Nephron (organoid): Measurements from ENCODE around the gene MBD6.
"Not testable (repeated sequence)": the region's sequence is repeated elsewhere in the genome, so short reads cannot be mapped to it uniquely, and the experiment has no call there.

Experiments used
- H3K27ac Mint-ChIP-seq, 3 experiments: 2 replicates each; pipeline ENCODE4 v1.8.0; 2020; ENCODE audit warnings: mixed read lengths in 3 of 3, mild to moderate bottlenecking in 2 of 3, moderate library complexity in 1 of 3
- H3K27me3 Mint-ChIP-seq: 2 replicates; pipeline ENCODE4 v1.8.0; 2021; ENCODE audit warnings: low read depth, mild to moderate bottlenecking, moderate library complexity, mixed read lengths
- H3K36me3 Mint-ChIP-seq: 2 replicates; pipeline ENCODE4 v1.8.0; 2020; ENCODE audit warnings: low read depth, mixed read lengths
- H3K4me1 Mint-ChIP-seq: 2 replicates; pipeline ENCODE4 v1.8.0; 2020; ENCODE audit warnings: mixed read lengths
- H3K4me3 Mint-ChIP-seq, 3 experiments: 2 replicates each; pipeline ENCODE4 v1.8.0; 2020; ENCODE audit warnings: mild to moderate bottlenecking in 3 of 3, mixed read lengths in 3 of 3, moderate library complexity in 2 of 3
- H3K9me3 Mint-ChIP-seq: 2 replicates; pipeline ENCODE4 v1.8.0; 2020; ENCODE audit warnings: mixed read lengths
- TF ChIP-seq, protein P1 (sequence below), 3 experiments: fragments of 200-600 bp; sonication (generic); IDR thresholded peaks; one replicate each; pipeline ENCODE4 v1.5.0; 2021; ENCODE audit warnings: antibody characterized with exemption in 3 of 3; ENCODE audit not compliant: unreplicated experiment in 3 of 3

Gene MBD6

DNA sequence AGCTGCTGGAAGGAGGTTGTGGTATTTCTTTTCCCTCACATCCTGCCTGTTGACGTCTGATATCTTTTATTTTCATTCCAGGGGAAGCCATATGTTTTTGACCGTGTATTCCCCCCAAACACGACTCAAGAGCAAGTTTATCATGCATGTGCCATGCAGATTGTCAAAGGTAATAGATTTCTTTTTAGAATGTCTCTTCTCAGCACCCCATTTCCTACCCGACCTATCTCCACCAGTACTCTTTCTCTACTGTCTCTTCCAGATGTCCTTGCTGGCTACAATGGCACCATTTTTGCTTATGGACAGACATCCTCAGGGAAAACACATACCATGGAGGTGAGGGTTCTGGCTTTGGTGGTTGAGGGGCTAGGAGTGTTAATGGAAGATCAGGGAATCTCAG, 40.7 kb downstream of the MBD6 start:
- Mint-ChIP-seq H3K27me3 (peaks cover 30% of the 10 kb centered on the region), H3K27ac (no peak overlapping the region), H3K36me3 (no peaks in the 10 kb centered on the region), H3K9me3 (no peaks in the 10 kb centered on the region), H3K4me1 (no peaks in the 10 kb centered on the region), H3K4me3 (no peak overlapping the region)
- TF ChIP-seq, protein P1, sequence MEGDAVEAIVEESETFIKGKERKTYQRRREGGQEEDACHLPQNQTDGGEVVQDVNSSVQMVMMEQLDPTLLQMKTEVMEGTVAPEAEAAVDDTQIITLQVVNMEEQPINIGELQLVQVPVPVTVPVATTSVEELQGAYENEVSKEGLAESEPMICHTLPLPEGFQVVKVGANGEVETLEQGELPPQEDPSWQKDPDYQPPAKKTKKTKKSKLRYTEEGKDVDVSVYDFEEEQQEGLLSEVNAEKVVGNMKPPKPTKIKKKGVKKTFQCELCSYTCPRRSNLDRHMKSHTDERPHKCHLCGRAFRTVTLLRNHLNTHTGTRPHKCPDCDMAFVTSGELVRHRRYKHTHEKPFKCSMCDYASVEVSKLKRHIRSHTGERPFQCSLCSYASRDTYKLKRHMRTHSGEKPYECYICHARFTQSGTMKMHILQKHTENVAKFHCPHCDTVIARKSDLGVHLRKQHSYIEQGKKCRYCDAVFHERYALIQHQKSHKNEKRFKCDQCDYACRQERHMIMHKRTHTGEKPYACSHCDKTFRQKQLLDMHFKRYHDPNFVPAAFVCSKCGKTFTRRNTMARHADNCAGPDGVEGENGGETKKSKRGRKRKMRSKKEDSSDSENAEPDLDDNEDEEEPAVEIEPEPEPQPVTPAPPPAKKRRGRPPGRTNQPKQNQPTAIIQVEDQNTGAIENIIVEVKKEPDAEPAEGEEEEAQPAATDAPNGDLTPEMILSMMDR (IDR thresholded peaks at IDR 0.05; ENCODE audit: unreplicated experiment in 3 of 3): no peak

DNA sequence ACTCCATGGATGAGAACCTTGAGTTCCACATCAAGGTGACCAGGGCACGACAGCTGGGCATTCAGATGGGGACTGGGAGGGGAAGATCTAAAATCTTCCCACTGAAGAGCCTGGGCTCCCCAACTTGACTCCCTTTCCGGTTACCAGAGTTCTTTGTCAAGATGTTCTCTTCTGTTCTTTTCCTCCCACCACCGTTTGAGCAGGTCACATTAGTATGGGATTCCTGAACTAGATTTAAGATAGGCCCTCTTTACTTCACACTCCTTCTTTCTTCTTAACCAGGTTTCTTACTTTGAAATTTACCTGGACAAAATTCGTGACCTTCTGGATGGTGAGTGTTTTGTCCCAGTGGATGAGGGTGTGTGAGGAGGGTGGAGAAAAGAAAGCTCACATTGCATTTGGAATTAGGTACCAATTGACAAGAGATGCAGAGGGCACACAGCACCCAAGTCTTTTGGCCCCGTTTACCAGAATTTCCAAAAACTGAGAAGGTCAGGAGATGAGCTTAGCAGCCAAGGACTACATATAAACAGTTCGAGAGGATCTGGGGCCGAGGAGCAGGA, 41.6 kb downstream of the MBD6 start:
- H3K4me3 Mint-ChIP-seq: no peak overlapping the region
- H3K27me3 Mint-ChIP-seq: peaks cover 39% of the 10 kb centered on the region
- no peaks in the 10 kb centered on the region for H3K4me1 Mint-ChIP-seq
- no peaks in the 10 kb centered on the region for H3K9me3 Mint-ChIP-seq
- no peak overlapping the region for H3K27ac Mint-ChIP-seq
- H3K36me3 Mint-ChIP-seq: no peaks in the 10 kb centered on the region
- TF ChIP-seq, protein P1 (IDR thresholded peaks at IDR 0.05; ENCODE audit: unreplicated experiment in 3 of 3): no peak

DNA sequence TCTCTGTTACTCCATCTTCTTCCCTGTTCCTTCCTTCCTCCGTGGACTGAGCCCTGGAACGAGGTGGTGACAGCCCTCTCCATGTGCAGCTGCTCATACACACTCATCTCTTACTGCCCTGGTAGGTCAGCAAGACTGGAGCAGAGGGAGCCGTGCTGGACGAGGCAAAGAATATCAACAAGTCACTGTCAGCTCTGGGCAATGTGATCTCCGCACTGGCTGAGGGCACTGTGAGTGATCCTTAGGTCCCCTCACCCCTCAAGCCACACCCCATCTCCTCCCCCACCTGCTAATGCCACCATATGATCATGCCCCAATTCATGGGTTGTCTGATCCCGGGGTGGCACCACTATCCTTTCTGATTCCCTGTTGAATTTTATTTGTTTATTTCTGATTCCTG, 46.2 kb downstream of the MBD6 start:
- Mint-ChIP-seq H3K4me1 (no peaks in the 10 kb centered on the region), H3K9me3 (no peaks in the 10 kb centered on the region), H3K36me3 (no peaks in the 10 kb centered on the region), H3K27me3 (peaks cover 40% of the 10 kb centered on the region), H3K4me3 (no peak overlapping the region), H3K27ac (no peak overlapping the region)
- TF ChIP-seq, protein P1 (IDR thresholded peaks at IDR 0.05; ENCODE audit: unreplicated experiment in 3 of 3): no peak

DNA sequence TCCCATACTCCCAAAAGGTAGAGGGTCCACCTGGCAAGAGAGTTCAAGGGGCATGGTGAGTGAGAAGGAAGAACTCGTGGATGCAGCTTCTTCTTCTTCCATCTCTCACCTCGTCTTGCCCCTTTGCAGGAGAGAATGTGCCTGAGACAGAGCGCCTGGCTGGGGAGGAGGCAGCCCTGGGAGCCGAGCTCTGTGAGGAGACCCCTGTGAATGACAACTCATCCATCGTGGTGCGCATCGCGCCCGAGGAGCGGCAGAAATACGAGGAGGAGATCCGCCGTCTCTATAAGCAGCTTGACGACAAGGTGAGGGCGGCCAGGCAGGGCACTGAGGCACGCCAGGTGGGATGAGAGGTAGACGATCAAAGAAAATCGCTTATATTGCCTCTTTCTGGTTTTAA, 47.2 kb downstream of the MBD6 start:
- Mint-ChIP-seq H3K4me3 (no peak overlapping the region), H3K4me1 (no peaks in the 10 kb centered on the region), H3K27me3 (peaks cover 36% of the 10 kb centered on the region), H3K27ac (no peak overlapping the region), H3K36me3 (no peaks in the 10 kb centered on the region), H3K9me3 (no peaks in the 10 kb centered on the region)
- TF ChIP-seq, protein P1 (IDR thresholded peaks at IDR 0.05; ENCODE audit: unreplicated experiment in 3 of 3): no peak

DNA sequence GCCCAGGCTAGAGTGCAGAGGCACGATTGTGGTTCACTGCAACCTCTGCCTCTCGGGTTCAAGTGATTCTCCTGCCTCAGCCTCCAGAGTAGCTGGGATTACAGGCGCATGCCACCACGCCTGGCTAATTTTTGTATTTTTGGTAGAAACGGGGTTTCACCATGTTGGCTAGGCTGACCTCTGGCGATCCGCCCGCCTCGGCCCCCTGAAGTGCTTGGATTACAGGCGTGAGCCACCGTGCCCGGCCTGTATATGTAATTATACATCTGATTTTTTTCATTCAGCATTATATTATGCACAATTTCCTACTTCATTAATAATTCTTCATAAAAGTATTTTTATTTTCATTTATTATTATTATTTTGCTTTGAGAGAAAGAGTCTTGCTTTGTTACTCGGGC, 47.8 kb downstream of the MBD6 start:
- peaks cover 38% of the 10 kb centered on the region for H3K27me3 Mint-ChIP-seq
- not testable (repeated sequence) for H3K4me3 Mint-ChIP-seq, H3K27ac Mint-ChIP-seq, H3K4me1 Mint-ChIP-seq, H3K9me3 Mint-ChIP-seq, H3K36me3 Mint-ChIP-seq

DNA sequence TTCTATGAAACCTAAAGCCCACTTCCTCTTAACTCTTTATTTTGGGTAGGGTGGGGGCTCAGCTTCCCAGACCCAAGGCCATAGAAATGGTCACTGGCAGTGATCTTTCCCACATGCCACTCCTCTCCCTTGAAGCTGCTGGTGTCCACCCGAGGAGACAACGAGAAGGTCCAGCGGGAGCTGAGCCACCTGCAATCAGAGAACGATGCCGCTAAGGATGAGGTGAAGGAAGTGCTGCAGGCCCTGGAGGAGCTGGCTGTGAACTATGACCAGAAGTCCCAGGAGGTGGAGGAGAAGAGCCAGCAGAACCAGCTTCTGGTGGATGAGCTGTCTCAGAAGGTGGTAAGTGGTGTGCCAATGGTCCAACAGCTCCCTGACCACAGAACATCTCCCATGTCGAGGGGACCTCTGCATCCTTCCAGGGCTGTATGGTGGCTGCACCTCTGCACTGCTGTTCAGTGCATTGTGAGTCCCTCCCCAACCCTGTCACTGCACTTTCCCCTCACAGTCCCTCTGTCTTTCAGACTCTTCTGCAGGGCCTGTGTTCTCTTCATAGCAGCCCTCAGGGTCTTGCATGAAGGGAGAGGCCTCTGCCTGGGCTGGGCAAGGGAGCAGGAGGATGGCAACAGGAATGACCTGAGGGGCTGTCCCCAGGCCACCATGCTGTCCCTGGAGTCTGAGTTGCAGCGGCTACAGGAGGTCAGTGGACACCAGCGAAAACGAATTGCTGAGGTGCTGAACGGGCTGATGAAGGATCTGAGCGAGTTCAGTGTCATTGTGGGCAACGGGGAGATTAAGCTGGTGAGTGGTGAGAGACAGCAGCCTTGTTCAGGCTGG, 49.5 kb downstream of the MBD6 start:
- no peaks in the 10 kb centered on the region for H3K4me1 Mint-ChIP-seq
- TF ChIP-seq, protein P1 (IDR thresholded peaks at IDR 0.05; ENCODE audit: unreplicated experiment in 3 of 3): no peak
- H3K27me3 Mint-ChIP-seq: peaks cover 49% of the 10 kb centered on the region
- H3K36me3 Mint-ChIP-seq: no peaks in the 10 kb centered on the region
- H3K9me3 Mint-ChIP-seq: no peaks in the 10 kb centered on the region
- no peak overlapping the region for H3K27ac Mint-ChIP-seq
- H3K4me3 Mint-ChIP-seq: no peak overlapping the region
